Activated CD4-positive, alpha-beta memory T cell treated with anti-CD3 and anti-CD28 coated beads for 36 hours (primary cell): ENCODE results near the gene ADD2. TPM values are rescaled to one million over a fixed set of nuclear protein-coding genes. Genes with fewer than 3 reads are reported as not detected.

Experiments used
- CTCF ChIA-PET: fragments of 350-600 bp; sonication (Branson Sonifier 250); formaldehyde crosslinking; loops from one replicate; lab custom pipeline; 2021; ENCODE audit warnings: antibody characterized with exemption, inconsistent platforms; lab: Charles Lee
- POLR2A ChIA-PET: fragments of 350-600 bp; sonication (Branson Sonifier 250); formaldehyde crosslinking; loops from one replicate; lab custom pipeline; 2021; ENCODE audit warnings: antibody characterized with exemption; lab: Charles Lee
- DNase-seq: peaks from one replicate; pipeline ENCODE4 v3.0.0-alpha.2; 2020
- H3K27ac Mint-ChIP-seq: one replicate; pipeline ENCODE4 v1.8.0; 2021; ENCODE audit warnings: mixed read lengths
- H3K27me3 Mint-ChIP-seq: one replicate; pipeline ENCODE4 v1.8.0; 2021; ENCODE audit warnings: mixed read lengths
- H3K36me3 Mint-ChIP-seq: one replicate; pipeline ENCODE4 v1.8.0; 2021; ENCODE audit warnings: mixed read lengths
- H3K4me1 Mint-ChIP-seq: one replicate; pipeline ENCODE4 v1.8.0; 2021; ENCODE audit warnings: low read depth, mixed read lengths
- H3K4me3 Mint-ChIP-seq: one replicate; pipeline ENCODE4 v1.8.0; 2021; ENCODE audit warnings: mild to moderate bottlenecking, mixed read lengths
- H3K9me3 Mint-ChIP-seq: one replicate; pipeline ENCODE4 v1.8.0; 2021; ENCODE audit warnings: mixed read lengths
- intact Hi-C: fragments of 100-400 bp; cut with micrococcal nuclease; formaldehyde crosslinking; loops from one replicate; pipeline ENCODE4 v1.15.1; 2023
- total RNA-seq, 2 experiments: library from RNA; stranded (reverse); gene quantifications; one replicate each; pipeline ENCODE4 v1.2.3, GENCODE V29; 2021

The ADD2 gene
- total RNA-seq, 2 experiments from 2014 or later, result 5.6 to 6.0 TPM

GRCh38 chr2:70759446-70759845, 8.6 kb downstream of the ADD2 start:
- intact Hi-C loops, result no loop called here
- H3K27me3 Mint-ChIP-seq, result peaks cover 19% of the 10 kb centered on the region
- no peaks in the 10 kb centered on the region for H3K4me1 Mint-ChIP-seq
- no peak overlapping the region for H3K27ac Mint-ChIP-seq
- CTCF ChIA-PET, result interaction anchor here (0.7 kb wide), 1 partner anchor 158 kb away, joined by 4 read pairs; no protein-coding TSS in a partner anchor
- H3K9me3 Mint-ChIP-seq, result no peaks in the 10 kb centered on the region
- POLR2A ChIA-PET, result no interaction called here
- DNase-seq, result no peak
- no peaks in the 10 kb centered on the region for H3K36me3 Mint-ChIP-seq
- no peak overlapping the region for H3K4me3 Mint-ChIP-seq

- no peaks in the 10 kb centered on the region for H3K36me3 Mint-ChIP-seq
- DNase-seq, result no peak
- ChIA-PET CTCF (no interaction called here), POLR2A (no interaction called here)
- H3K4me1 Mint-ChIP-seq, result no peaks in the 10 kb centered on the region
- H3K9me3 Mint-ChIP-seq, result no peaks in the 10 kb centered on the region
- H3K4me3 Mint-ChIP-seq, result no peak overlapping the region
- intact Hi-C loops, result no loop called here
- peaks cover 15% of the 10 kb centered on the region for H3K27me3 Mint-ChIP-seq
- no peak overlapping the region for H3K27ac Mint-ChIP-seq
Observed at GRCh38 chr2:70757966-70758365, 10.0 kb downstream of the ADD2 start.

- POLR2A ChIA-PET, result interaction anchor here (0.6 kb wide), 1 partner anchor 125 kb away, joined by 3 read pairs; no protein-coding TSS in a partner anchor
- intact Hi-C loops, result no loop called here
- Mint-ChIP-seq H3K4me1 (no peaks in the 10 kb centered on the region), H3K4me3 (no peak overlapping the region), H3K9me3 (no peaks in the 10 kb centered on the region), H3K27ac (no peak overlapping the region), H3K36me3 (no peaks in the 10 kb centered on the region), H3K27me3 (peaks cover 15% of the 10 kb centered on the region)
- CTCF ChIA-PET, result no interaction called here
- no peak for DNase-seq
Observed at GRCh38 chr2:70757360-70757759, 10.6 kb downstream of the ADD2 start.

DNA sequence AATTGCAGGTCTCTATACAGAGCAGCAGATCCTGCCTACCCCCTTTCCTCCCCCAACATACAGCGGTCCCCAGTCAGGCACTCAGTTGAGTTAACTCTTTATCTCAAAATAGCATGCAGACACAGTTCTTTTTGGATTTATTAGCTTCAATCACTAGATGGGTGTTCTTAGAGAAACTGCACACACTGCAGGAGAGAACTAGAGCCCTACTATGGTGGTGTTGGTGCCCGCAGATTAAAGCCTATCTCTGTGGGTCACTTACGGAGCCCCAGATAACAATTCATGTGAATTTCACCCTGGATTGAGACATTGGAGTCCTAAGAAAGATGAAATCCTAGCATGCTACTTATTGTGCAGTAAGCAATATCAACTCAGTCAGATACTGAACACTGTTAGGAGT, 11.9 kb downstream of the ADD2 start:
- no peaks in the 10 kb centered on the region for H3K36me3 Mint-ChIP-seq
- intact Hi-C loops, result no loop called here
- no peaks in the 10 kb centered on the region for H3K4me1 Mint-ChIP-seq
- H3K27me3 Mint-ChIP-seq, result peaks cover 15% of the 10 kb centered on the region
- no peak overlapping the region for H3K4me3 Mint-ChIP-seq
- CTCF ChIA-PET, result no interaction called here
- no peak for DNase-seq
- no peak overlapping the region for H3K27ac Mint-ChIP-seq
- POLR2A ChIA-PET, result no interaction called here
- H3K9me3 Mint-ChIP-seq, result no peaks in the 10 kb centered on the region

GRCh38 chr2:70753902-70754301, 14.1 kb downstream of the ADD2 start:
- Mint-ChIP-seq H3K9me3 (no peaks in the 10 kb centered on the region), H3K27me3 (peaks cover 19% of the 10 kb centered on the region), H3K27ac (no peak overlapping the region), H3K4me3 (no peak overlapping the region), H3K4me1 (no peaks in the 10 kb centered on the region), H3K36me3 (no peaks in the 10 kb centered on the region)
- CTCF ChIA-PET, result no interaction called here
- POLR2A ChIA-PET, result no interaction called here
- no peak for DNase-seq
- intact Hi-C loops, result no loop called here

DNA sequence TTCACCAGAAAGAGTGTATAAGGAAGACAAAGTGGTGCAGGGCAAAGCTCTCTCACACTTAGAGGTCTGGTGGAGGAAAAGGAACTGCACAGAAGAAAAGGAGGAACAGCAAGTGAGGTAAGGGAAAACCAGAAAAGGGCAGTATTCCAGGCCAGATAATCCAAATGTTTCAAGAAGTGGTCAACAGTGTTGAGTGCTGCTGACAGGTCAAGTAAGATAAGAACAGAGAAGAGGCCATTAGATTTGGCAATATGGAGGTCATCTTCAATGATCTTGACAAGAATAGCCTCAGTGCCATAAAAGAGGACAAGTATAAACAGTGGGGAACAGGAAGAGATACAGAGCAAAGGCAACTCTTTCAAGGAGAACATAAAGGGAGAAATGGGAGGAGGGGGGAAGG, 15.0 kb downstream of the ADD2 start:
- POLR2A ChIA-PET, result no interaction called here
- intact Hi-C loops, result no loop called here

GRCh38 chr2:70752396-70752795, 15.6 kb downstream of the ADD2 start:
- POLR2A ChIA-PET, result no interaction called here
- CTCF ChIA-PET, result no interaction called here

More for the DNA sequence above, 15.0 kb downstream of the ADD2 start:
- H3K27me3 Mint-ChIP-seq, result peaks cover 16% of the 10 kb centered on the region
- H3K4me1 Mint-ChIP-seq, result no peaks in the 10 kb centered on the region
- CTCF ChIA-PET, result no interaction called here
- H3K36me3 Mint-ChIP-seq, result no peaks in the 10 kb centered on the region
- H3K27ac Mint-ChIP-seq, result no peak overlapping the region
- H3K4me3 Mint-ChIP-seq, result no peak overlapping the region
- H3K9me3 Mint-ChIP-seq, result no peaks in the 10 kb centered on the region
- DNase-seq, result no peak

GRCh38 chr2:70751881-70752280, 16.1 kb downstream of the ADD2 start:
- Mint-ChIP-seq H3K4me3 (no peak overlapping the region), H3K4me1 (no peaks in the 10 kb centered on the region), H3K36me3 (no peaks in the 10 kb centered on the region), H3K27me3 (peaks cover 16% of the 10 kb centered on the region), H3K9me3 (peaks cover 3% of the 10 kb centered on the region), H3K27ac (no peak overlapping the region)
- POLR2A ChIA-PET, result no interaction called here
- intact Hi-C loops, result no loop called here
- DNase-seq, result no peak
- CTCF ChIA-PET, result no interaction called here

More at GRCh38 chr2:70752396-70752795, 15.6 kb downstream of the ADD2 start:
- DNase-seq, result no peak
- intact Hi-C loops, result no loop called here
- Mint-ChIP-seq H3K27me3 (peaks cover 15% of the 10 kb centered on the region), H3K4me3 (no peak overlapping the region), H3K9me3 (peaks cover 1% of the 10 kb centered on the region), H3K4me1 (no peaks in the 10 kb centered on the region), H3K36me3 (no peaks in the 10 kb centered on the region), H3K27ac (no peak overlapping the region)

- H3K4me1 Mint-ChIP-seq, result no peaks in the 10 kb centered on the region
Observed at GRCh38 chr2:70750320-70750719, 17.7 kb downstream of the ADD2 start.

GRCh38 chr2:70748002-70748784, 19.8 kb downstream of the ADD2 start:
- no peaks in the 10 kb centered on the region for H3K4me1 Mint-ChIP-seq
- ChIA-PET POLR2A (no interaction called here), CTCF (no interaction called here)
- H3K27me3 Mint-ChIP-seq, result peaks cover 15% of the 10 kb centered on the region
- H3K9me3 Mint-ChIP-seq, result peaks cover 3% of the 10 kb centered on the region
- H3K27ac Mint-ChIP-seq, result no peak overlapping the region
- H3K4me3 Mint-ChIP-seq, result no peak overlapping the region
- intact Hi-C loops, result no loop called here
- no peaks in the 10 kb centered on the region for H3K36me3 Mint-ChIP-seq
- DNase-seq, result no peak

More at GRCh38 chr2:70750320-70750719, 17.7 kb downstream of the ADD2 start:
- ChIA-PET CTCF (no interaction called here), POLR2A (no interaction called here)
- Mint-ChIP-seq H3K4me3 (no peak overlapping the region), H3K27me3 (peaks cover 12% of the 10 kb centered on the region), H3K9me3 (peaks cover 3% of the 10 kb centered on the region), H3K27ac (no peak overlapping the region), H3K36me3 (no peaks in the 10 kb centered on the region)
- DNase-seq, result no peak
- intact Hi-C loops, result no loop called here

DNA sequence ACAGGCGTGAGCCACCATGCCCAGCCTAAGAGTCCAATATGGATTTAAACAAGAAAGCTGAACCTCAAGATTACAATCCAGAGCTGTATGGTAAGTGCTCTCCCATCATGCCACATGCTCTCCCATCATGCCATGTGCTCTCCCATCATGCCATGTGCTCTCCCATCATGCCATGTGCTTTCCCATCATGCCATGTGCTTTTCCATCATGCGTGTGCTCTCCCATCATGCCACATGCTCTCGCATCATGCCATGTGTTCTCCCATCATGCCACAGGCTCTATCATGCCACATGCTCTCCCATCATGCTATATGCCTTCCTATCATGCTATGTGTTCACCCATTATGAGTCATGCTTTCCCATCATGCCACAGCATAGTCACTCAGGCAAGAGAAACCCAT, 20.7 kb downstream of the ADD2 start:
- intact Hi-C loops, result no loop called here
- H3K27ac Mint-ChIP-seq, result no peak overlapping the region
- H3K4me3 Mint-ChIP-seq, result no peak overlapping the region
- H3K4me1 Mint-ChIP-seq, result no peaks in the 10 kb centered on the region
- POLR2A ChIA-PET, result no interaction called here
- no peaks in the 10 kb centered on the region for H3K36me3 Mint-ChIP-seq
- CTCF ChIA-PET, result no interaction called here
- peaks cover 15% of the 10 kb centered on the region for H3K27me3 Mint-ChIP-seq
- H3K9me3 Mint-ChIP-seq, result peaks cover 3% of the 10 kb centered on the region
- no peak for DNase-seq

DNA sequence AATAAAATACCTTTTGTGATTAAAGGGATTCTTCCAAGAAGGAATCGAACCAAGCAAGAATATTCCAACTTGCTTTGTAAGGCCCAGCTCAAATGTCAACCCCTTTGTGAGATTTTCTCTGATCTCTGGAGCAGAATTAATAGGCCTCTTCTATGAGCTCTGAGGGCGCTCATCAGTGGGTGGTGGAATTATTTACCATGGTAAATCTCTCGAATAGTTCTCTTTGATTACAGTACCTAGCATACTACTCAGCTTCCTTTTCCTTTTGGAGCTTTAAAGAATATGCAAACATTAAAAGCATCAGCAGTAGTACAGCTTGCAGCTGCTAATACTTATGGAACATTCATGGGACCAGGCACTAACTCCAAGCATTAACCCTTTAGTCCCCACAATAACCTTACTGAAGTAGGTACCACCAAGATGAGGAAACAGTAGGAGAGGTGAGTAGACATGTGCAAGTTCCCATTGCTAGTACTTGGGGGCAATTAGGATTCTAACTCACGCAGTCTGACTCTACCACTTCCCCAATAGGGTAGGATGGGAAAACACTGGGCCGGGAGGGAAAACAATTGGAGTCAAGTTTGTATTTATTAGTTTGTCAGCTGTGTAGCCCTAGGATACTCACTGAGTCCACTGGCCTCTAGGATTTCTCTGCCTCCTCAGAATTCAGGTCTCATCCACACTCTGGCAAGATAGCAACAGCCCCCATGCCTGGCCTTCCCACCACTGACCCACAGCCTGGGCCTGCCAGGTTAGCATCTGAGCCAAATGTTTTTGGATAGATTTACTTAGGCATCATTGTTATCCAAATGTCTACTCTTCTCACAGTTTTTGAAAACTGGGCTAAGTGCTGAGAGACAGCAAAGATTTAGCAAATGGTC, 21.7 kb downstream of the ADD2 start:
- Mint-ChIP-seq H3K9me3 (peaks cover 3% of the 10 kb centered on the region), H3K27ac (no peak overlapping the region), H3K27me3 (peaks cover 15% of the 10 kb centered on the region), H3K4me3 (no peak overlapping the region), H3K4me1 (no peaks in the 10 kb centered on the region), H3K36me3 (no peaks in the 10 kb centered on the region)
- DNase-seq, result no peak
- POLR2A ChIA-PET, result no interaction called here
- CTCF ChIA-PET, result no interaction called here
- intact Hi-C loops, result no loop called here
